H1 (cell line): ENCODE data around the gene ARHGEF12. TPM values are rescaled to one million over a fixed set of nuclear protein-coding genes. Genes with fewer than 3 reads are reported as not detected.

ENCODE experiments used
- CHD1 ChIP-seq: IDR thresholded peaks from 2 replicates; pipeline ENCODE4 v1.6.1; 2012; ENCODE audit warnings: low read depth, low read length, improper control_type of control experiment
- CTBP2 ChIP-seq: IDR thresholded peaks from 2 replicates; pipeline ENCODE4 v1.7.0; 2011; ENCODE audit warnings: borderline replicate concordance, mild to moderate bottlenecking, moderate library complexity, mixed read lengths, low read length; ENCODE audit not compliant: insufficient read depth, insufficient read length
- CTCF ChIP-seq, 3 experiments: IDR thresholded peaks; 1 replicate in 2 of 3; 2 replicates in 1 of 3; pipeline versions ENCODE4 v1.5.1 to v1.6.1; 2011; ENCODE audit warnings: low read length in 3 of 3, mild to moderate bottlenecking in 3 of 3, inconsistent platforms in 2 of 3, low read depth in 1 of 3, moderate library complexity in 1 of 3; ENCODE audit not compliant: insufficient read depth in 1 of 3; ENCODE audit errors: control extremely low read depth in 1 of 3
- MAFK ChIP-seq: IDR thresholded peaks from 2 replicates; pipeline ENCODE4 v1.6.1; 2012; ENCODE audit warnings: low read depth, mild to moderate bottlenecking, improper control_type of control experiment, low read length
- RAD21 ChIP-seq, 2 experiments: IDR thresholded peaks in 1 of 2; conservative IDR thresholded peaks in 1 of 2; 2 replicates each; pipeline ENCODE4 v1.6.1; 2011; ENCODE audit warnings: low read depth in 2 of 2, low read length in 2 of 2, improper control_type of control experiment in 1 of 2, inconsistent platforms in 1 of 2, mild to moderate bottlenecking in 1 of 2, moderate library complexity in 1 of 2
- RNF2 ChIP-seq: fragments of 200-900, 300-1000 bp; sonication (generic); IDR thresholded peaks from 2 replicates; pipeline ENCODE4 v1.7.1; 2016; ENCODE audit warnings: borderline replicate concordance, low read depth, mild to moderate bottlenecking, antibody characterized with exemption, low read length; ENCODE audit not compliant: poor library complexity, severe bottlenecking; ENCODE audit errors: missing control alignments
- RXRA ChIP-seq: IDR thresholded peaks from 2 replicates; pipeline ENCODE4 v1.6.1; 2011; ENCODE audit warnings: low read depth, mild to moderate bottlenecking, low read length, moderate library complexity; ENCODE audit not compliant: insufficient read depth
- USF2 ChIP-seq: IDR thresholded peaks from 2 replicates; pipeline ENCODE4 v1.6.1; 2011; ENCODE audit warnings: low read length, improper control_type of control experiment
- polyA plus RNA-seq, 7 experiments: library from polyadenylated mRNA; depleted of rRNA in 3 of 7; stranded (reverse) in 5 of 7; unstranded in 2 of 7; fragments of >200 nt in 5 of 7; fragments of 200-250 nt in 2 of 7; gene quantifications; 1 replicate in 5 of 7; 2 replicates in 1 of 7; 4 replicates in 1 of 7; pipeline versions ENCODE4 v1.2.1 to v1.2.3, GENCODE V29; 2011 to 2013; ENCODE audit warnings: missing spikeins in 2 of 7, mixed read lengths in 2 of 7
- total RNA-seq: library from RNA; stranded (reverse); fragmentation: NEBNext Ultra II Directional; extraction: Animal tissue kit (Norgen Biotek cat#: 25700); gene quantifications from 2 replicates; pipeline ENCODE4 v1.2.1, GENCODE V29; 2021
- TF ChIP-seq, protein P1 (sequence below): IDR thresholded peaks from 2 replicates; pipeline ENCODE4 v1.6.1; 2011; ENCODE audit warnings: low read depth, mild to moderate bottlenecking, low read length; ENCODE audit not compliant: insufficient read depth

Gene ARHGEF12
- total and polyA plus RNA-seq, 2 of the 8 experiments (the other 6 are each of a cell fraction or from before 2014, with no cell fraction given): 5.1 to 33.7 TPM

- TF ChIP-seq CTCF (IDR thresholded peaks at IDR 0.05; ENCODE audit: control extremely low read depth in 1 of 3, insufficient read depth in 1 of 3, low read depth in 1 of 3, low read length in 3 of 3): peak in 2 of 3 experiments; percentile 49 to 55; a peak in 3 of 4 replicates
- TF ChIP-seq CTBP2: no peak
- TF ChIP-seq CHD1: no peak
- no peak for TF ChIP-seq MAFK
- no peak for TF ChIP-seq RNF2
- no peak for TF ChIP-seq USF2
- TF ChIP-seq, protein P1, sequence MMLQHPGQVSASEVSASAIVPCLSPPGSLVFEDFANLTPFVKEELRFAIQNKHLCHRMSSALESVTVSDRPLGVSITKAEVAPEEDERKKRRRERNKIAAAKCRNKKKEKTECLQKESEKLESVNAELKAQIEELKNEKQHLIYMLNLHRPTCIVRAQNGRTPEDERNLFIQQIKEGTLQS: no peak
- TF ChIP-seq RXRA: no peak
- peak; percentile 57 to 66 for TF ChIP-seq RAD21 (IDR thresholded peaks at IDR 0.05 in 1 of 2, conservative IDR thresholded peaks at IDR 0.05 in 1 of 2; ENCODE audit: low read depth in 2 of 2, low read length in 2 of 2)
These were observed 1.2 kb upstream of the ARHGEF12 start (continued) for GRCh38 chr11:120334894-120335462.
